HEK293 (cell line): ENCODE results near the gene RAET1G.

Source experiments
- CTCF ChIA-PET: fragments of 350-600 bp; formaldehyde crosslinking; extraction: SDS; loops from one replicate; lab custom pipeline; 2021; ENCODE audit warnings: antibody characterized with exemption; lab: Yijun Ruan, JAX
- POLR2A ChIA-PET: fragments of 300-600 bp; formaldehyde crosslinking; extraction: SDS; loops from one replicate; lab custom pipeline; 2020; ENCODE audit warnings: antibody characterized with exemption, inconsistent platforms; lab: Yijun Ruan, JAX
- H3K27ac ChIP-seq: fragments of 200-500 bp; sonication (Bioruptor generic); 2 replicates; pipeline ENCODE4 v1.5.1; 2014; ENCODE audit warnings: low read depth, low read length, control low read depth, inconsistent platforms; ENCODE audit errors: extremely low read depth
- H3K36me3 ChIP-seq, 2 experiments: fragments of 200-500 bp in 1 of 2; sonication (Bioruptor generic) in 1 of 2; 1 replicate in 1 of 2; 2 replicates in 1 of 2; pipeline ENCODE4 v1.5.1; 2014 to 2017; ENCODE audit warnings: inconsistent platforms in 2 of 2, low read length in 2 of 2; ENCODE audit not compliant: control insufficient read depth in 2 of 2, insufficient read depth in 1 of 2
- H3K4me1 ChIP-seq: fragments of 200-500 bp; sonication (Bioruptor generic); 2 replicates; pipeline ENCODE4 v1.5.1; 2014; ENCODE audit warnings: mild to moderate bottlenecking, low read length, inconsistent platforms; ENCODE audit not compliant: control insufficient read depth, insufficient read depth
- H3K4me3 ChIP-seq: 2 replicates; pipeline ENCODE4 v1.5.1; 2011; ENCODE audit warnings: low read depth, mild to moderate bottlenecking, control low read depth, low read length, moderate library complexity
- H3K9me3 ChIP-seq: fragments of 200-500 bp; sonication (Bioruptor generic); 2 replicates; pipeline ENCODE4 v1.5.1; 2014; ENCODE audit warnings: low read depth, low read length, inconsistent platforms; ENCODE audit not compliant: control insufficient read depth, insufficient read depth
- AEBP2 ChIP-seq: fragments of 450-650 bp; formaldehyde crosslinking; IDR thresholded peaks from 2 replicates; pipeline ENCODE4 v1.5.1; 2016; ENCODE audit warnings: missing biosample characterization, missing genetic modification characterization, borderline replicate concordance
- KLF7 ChIP-seq: fragments of 450-650 bp; formaldehyde crosslinking; IDR thresholded peaks from 2 replicates; pipeline ENCODE4 v1.5.1; 2016; ENCODE audit warnings: missing biosample characterization, missing genetic modification characterization, borderline replicate concordance
- MYNN ChIP-seq: fragments of 450-650 bp; formaldehyde crosslinking; IDR thresholded peaks from 2 replicates; pipeline ENCODE4 v1.5.1; 2016; ENCODE audit warnings: missing biosample characterization, missing genetic modification characterization, borderline replicate concordance
- PRDM10 ChIP-seq: fragments of 450-650 bp; formaldehyde crosslinking; IDR thresholded peaks from 2 replicates; pipeline ENCODE4 v1.5.1; 2016; ENCODE audit warnings: missing biosample characterization, missing genetic modification characterization
- SALL2 ChIP-seq: fragments of 450-650 bp; formaldehyde crosslinking; IDR thresholded peaks from 2 replicates; pipeline ENCODE4 v1.5.0; 2017; ENCODE audit warnings: missing biosample characterization, mild to moderate bottlenecking, missing genetic modification characterization, borderline replicate concordance
- ZEB2 ChIP-seq: fragments of 450-650 bp; formaldehyde crosslinking; IDR thresholded peaks from 2 replicates; pipeline ENCODE4 v1.5.1; 2016; ENCODE audit warnings: missing biosample characterization, missing genetic modification characterization
- ZFP41 ChIP-seq: fragments of 450-650 bp; formaldehyde crosslinking; IDR thresholded peaks from 2 replicates; pipeline ENCODE4 v1.5.1; 2016; ENCODE audit warnings: missing biosample characterization, missing genetic modification characterization, borderline replicate concordance
- ZNF121 ChIP-seq: fragments of 450-650 bp; formaldehyde crosslinking; IDR thresholded peaks from 2 replicates; pipeline ENCODE4 v1.5.1; 2016; ENCODE audit warnings: missing biosample characterization, missing genetic modification characterization
- ZNF2 ChIP-seq: fragments of 450-650 bp; formaldehyde crosslinking; IDR thresholded peaks from 2 replicates; pipeline ENCODE4 v1.5.1; 2016; ENCODE audit warnings: missing biosample characterization, missing genetic modification characterization
- ZNF24 ChIP-seq: fragments of 450-650 bp; formaldehyde crosslinking; IDR thresholded peaks from 2 replicates; pipeline ENCODE4 v1.5.1; 2016; ENCODE audit warnings: missing biosample characterization, missing genetic modification characterization
- ZNF335 ChIP-seq: fragments of 450-650 bp; formaldehyde crosslinking; conservative IDR thresholded peaks from 2 replicates; pipeline ENCODE4 v1.5.1; 2016; ENCODE audit warnings: missing biosample characterization, missing genetic modification characterization
- ZNF426 ChIP-seq: fragments of 450-650 bp; formaldehyde crosslinking; IDR thresholded peaks from 2 replicates; pipeline ENCODE4 v1.5.1; 2017; ENCODE audit warnings: missing biosample characterization, missing genetic modification characterization, mild to moderate bottlenecking, inconsistent platforms, moderate library complexity
- ZNF510 ChIP-seq: fragments of 450-650 bp; formaldehyde crosslinking; IDR thresholded peaks from 2 replicates; pipeline ENCODE4 v1.5.1; 2018; ENCODE audit warnings: mild to moderate bottlenecking, missing genetic modification characterization, missing biosample characterization; ENCODE audit not compliant: insufficient replicate concordance
- ZNF513 ChIP-seq: fragments of 450-650 bp; IDR thresholded peaks from 2 replicates; pipeline ENCODE4 v1.5.1; 2018; ENCODE audit warnings: missing biosample characterization, missing genetic modification characterization
- ZNF555 ChIP-seq: fragments of 450-650 bp; formaldehyde crosslinking; conservative IDR thresholded peaks from 2 replicates; pipeline ENCODE4 v1.5.1; 2017; ENCODE audit warnings: missing biosample characterization, mild to moderate bottlenecking, missing genetic modification characterization, inconsistent platforms
- ZNF596 ChIP-seq: fragments of 450-650 bp; IDR thresholded peaks from 2 replicates; pipeline ENCODE4 v1.5.0; 2018; ENCODE audit warnings: missing biosample characterization, mild to moderate bottlenecking, missing genetic modification characterization, moderate library complexity
- ZNF624 ChIP-seq: fragments of 450-650 bp; formaldehyde crosslinking; IDR thresholded peaks from 2 replicates; pipeline ENCODE4 v1.5.1; 2017; ENCODE audit warnings: missing biosample characterization, missing genetic modification characterization
- ZNF654 ChIP-seq: fragments of 450-650 bp; formaldehyde crosslinking; IDR thresholded peaks from 2 replicates; pipeline ENCODE4 v1.5.1; 2016; ENCODE audit warnings: low read depth, missing biosample characterization, missing genetic modification characterization
- ZNF843 ChIP-seq: fragments of 450-650 bp; formaldehyde crosslinking; IDR thresholded peaks from 2 replicates; pipeline ENCODE4 v1.5.1; 2016; ENCODE audit warnings: missing biosample characterization, missing genetic modification characterization
- ZSCAN18 ChIP-seq: fragments of 450-650 bp; formaldehyde crosslinking; IDR thresholded peaks from 2 replicates; pipeline ENCODE4 v1.5.1; 2016; ENCODE audit warnings: missing biosample characterization, missing genetic modification characterization
- ZSCAN4 ChIP-seq: fragments of 450-650 bp; formaldehyde crosslinking; IDR thresholded peaks from 2 replicates; pipeline ENCODE4 v1.5.1; 2017; ENCODE audit warnings: missing biosample characterization, missing genetic modification characterization

The RAET1G gene

GRCh38 chr6:149934249-149935156 lies 11.6 kb upstream of the RAET1G start (continued):
- TF ChIP-seq ZNF121 (tag by site-specific recombination) (no peak), ZNF24 (tag by site-specific recombination) (peak; percentile 76; the same call in 1 of the 2 replicates), ZNF596 (tag by site-specific recombination) (no peak), KLF7 (tag by site-specific recombination) (no peak), ZNF510 (tag by site-specific recombination) (no peak), ZEB2 (peak; percentile 78)

- TF ChIP-seq ZNF654 (no peak), ZNF2 (tag by site-specific recombination) (no peak), ZNF335 (peak; percentile 50)
- H3K27ac ChIP-seq: no peak overlapping the region
- no peaks in the 10 kb centered on the region for H3K36me3 ChIP-seq
- H3K4me1 ChIP-seq: no peaks in the 10 kb centered on the region
- ChIA-PET CTCF (interaction anchor here (0.7 to 1.5 kb wide), 6 partner anchors 17 to 1257 kb away, joined by 3 to 5 read pairs (median 3); no protein-coding TSS in a partner anchor), POLR2A (no interaction called here)
- H3K9me3 ChIP-seq: no peaks in the 10 kb centered on the region
- H3K4me3 ChIP-seq: no peak overlapping the region
Measured at GRCh38 chr6:149933461-149933860, 10.5 kb upstream of the RAET1G start.

GRCh38 chr6:149933036-149933435 lies 10.1 kb upstream of the RAET1G start:
- ChIA-PET POLR2A (no interaction called here), CTCF (interaction anchor here (0.7 to 1.5 kb wide), 6 partner anchors 17 to 1257 kb away, joined by 3 to 5 read pairs (median 3); no protein-coding TSS in a partner anchor)
- no peaks in the 10 kb centered on the region for H3K9me3 ChIP-seq
- H3K4me3 ChIP-seq: no peak overlapping the region
- no peaks in the 10 kb centered on the region for H3K36me3 ChIP-seq
- H3K27ac ChIP-seq: no peak overlapping the region
- H3K4me1 ChIP-seq: no peaks in the 10 kb centered on the region
- TF ChIP-seq ZNF513 (tag by site-specific recombination) (no peak), AEBP2 (tag by site-specific recombination) (no peak), ZNF426 (tag by site-specific recombination) (no peak), ZSCAN18 (tag by site-specific recombination) (no peak), PRDM10 (tag by site-specific recombination) (no peak), ZNF624 (no peak), KLF7 (tag by site-specific recombination) (no peak), ZNF843 (tag by site-specific recombination) (no peak), ZSCAN4 (tag by site-specific recombination) (no peak), SALL2 (tag by site-specific recombination) (no peak), ZNF555 (no peak), ZFP41 (no peak), MYNN (tag by site-specific recombination) (no peak)
